T47D (cell line): ENCODE data around the gene NCL.

Source experiments
- DNase-seq, 2 experiments: peaks; one replicate each; pipeline versions ENCODE4 v3.0.0 to v3.0.0-alpha.2; 2011 to 2012; ENCODE audit warnings: low read depth in 1 of 2, low spot score in 1 of 2
- JUND ChIP-seq: IDR thresholded peaks from 2 replicates; pipeline ENCODE4 v1.6.1; 2012; ENCODE audit warnings: low read depth
- in situ Hi-C: cut with HindIII; loops from 2 replicates; pipeline ENCODE4 v1.10.0; 2016; ENCODE audit warnings: low sequenced_read_pairs, low pct_unique_long_range_greater_than_20kb

Gene NCL

GRCh38 chr2:231482806-231483391, 18.6 kb upstream of the NCL start:
- in situ Hi-C loops, result no loop called here
- DNase-seq, result peak; percentile 73 to 74
- TF ChIP-seq JUND, result no peak

GRCh38 chr2:231480781-231481180, 16.5 kb upstream of the NCL start:
- in situ Hi-C loops, result no loop called here
- no peak for TF ChIP-seq JUND

DNA sequence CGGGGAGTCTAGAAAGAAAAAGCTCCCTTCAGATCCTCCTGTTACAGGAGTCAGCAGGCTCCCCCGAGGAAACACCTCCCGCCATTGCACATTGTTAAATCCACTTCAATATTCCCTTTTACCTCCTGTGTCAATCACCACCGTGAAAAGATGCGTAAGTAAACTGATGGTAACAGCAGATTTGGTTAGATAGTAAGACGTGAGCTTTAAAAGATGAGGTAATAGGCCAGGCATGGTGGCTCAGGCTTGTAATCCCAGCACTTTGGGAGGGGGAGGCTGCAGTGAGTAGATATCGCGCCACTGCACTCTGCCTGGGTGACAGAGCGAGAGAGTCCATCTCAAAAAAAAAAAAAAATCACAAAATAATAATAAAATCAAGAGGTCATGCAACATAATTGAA, 15.2 kb upstream of the NCL start:
- no peak for TF ChIP-seq JUND
- in situ Hi-C loops, result no loop called here
- no peak for DNase-seq

More at GRCh38 chr2:231480781-231481180, 16.5 kb upstream of the NCL start:
- no peak for DNase-seq

DNA sequence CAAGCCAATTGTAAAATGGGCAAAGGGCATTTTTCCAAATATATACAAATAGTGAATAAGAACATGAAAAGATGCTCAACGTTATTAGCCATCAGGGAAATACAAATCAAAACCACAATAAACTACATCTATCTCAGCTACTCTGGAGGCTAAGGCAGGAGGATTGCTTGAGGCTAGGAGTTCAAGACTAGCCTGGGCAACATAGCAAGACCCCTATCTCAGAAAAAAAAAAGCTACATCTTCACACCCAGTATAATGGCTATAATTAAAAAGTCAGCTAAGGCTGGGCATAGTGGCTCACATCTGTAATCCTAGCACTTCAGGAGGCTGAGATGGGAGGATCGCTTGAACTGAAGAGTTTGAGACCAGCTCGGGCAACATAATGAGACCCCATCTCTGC, 12.6 kb upstream of the NCL start:
- no peak for DNase-seq
- in situ Hi-C loops, result no loop called here

DNA sequence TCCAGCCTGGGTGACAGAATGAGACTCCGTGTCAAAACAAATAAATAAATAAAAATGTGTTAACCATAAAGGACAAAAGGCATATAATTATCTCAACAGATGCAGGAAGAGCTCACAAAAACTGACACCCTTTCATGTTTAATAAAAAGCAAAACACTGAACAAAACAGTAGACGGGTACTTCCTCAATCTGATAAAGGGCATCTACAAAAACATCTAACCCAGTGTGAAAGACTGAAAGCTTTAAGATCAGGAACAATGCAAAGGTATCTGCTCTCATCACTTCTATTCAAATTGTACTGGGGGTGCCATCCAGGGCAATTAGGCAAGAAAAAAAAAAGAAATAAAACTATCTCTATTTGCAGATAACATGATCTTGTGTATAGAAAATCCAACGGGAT, 11.7 kb upstream of the NCL start:
- TF ChIP-seq JUND, result no peak
- in situ Hi-C loops, result no loop called here
- DNase-seq, result no peak

More for the DNA sequence above, 12.6 kb upstream of the NCL start:
- TF ChIP-seq JUND, result no peak

GRCh38 chr2:231472816-231473215, 8.5 kb upstream of the NCL start:
- no peak for DNase-seq
- TF ChIP-seq JUND, result no peak
- in situ Hi-C loops, result no loop called here

DNA sequence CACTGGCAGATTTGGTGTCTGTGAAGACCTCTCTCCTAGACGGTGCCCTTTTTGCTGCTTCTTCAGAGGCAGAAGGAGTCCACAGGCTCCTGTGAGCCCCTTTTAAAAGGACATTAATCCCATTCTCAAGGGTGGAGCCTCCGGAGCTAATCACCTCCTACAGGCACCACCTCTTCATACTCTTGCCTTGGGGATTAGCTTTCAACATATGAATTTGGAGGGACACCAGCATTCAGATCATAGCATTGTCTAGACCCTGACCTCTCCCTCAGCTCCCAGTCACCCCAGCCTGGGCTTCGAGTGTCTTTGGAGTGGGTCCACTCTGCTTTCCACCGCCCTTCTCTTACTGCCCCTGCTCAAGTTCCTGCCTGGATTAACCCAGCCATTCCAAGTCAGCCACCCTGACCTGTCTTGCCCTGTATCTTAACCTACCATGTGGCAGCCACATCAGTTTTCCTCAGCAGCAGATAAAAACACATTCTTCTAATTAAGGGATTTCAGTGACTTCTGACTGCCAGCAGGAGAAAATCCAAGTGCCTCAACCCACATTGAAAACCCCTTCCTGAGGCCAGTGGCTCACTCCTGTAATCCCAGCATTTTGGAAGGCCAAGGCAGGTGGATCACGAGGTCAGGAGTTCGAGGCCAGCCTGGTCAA, 6.1 kb upstream of the NCL start:
- in situ Hi-C loops, result no loop called here
- DNase-seq, result no peak
- no peak for TF ChIP-seq JUND

- DNase-seq, result no peak
- in situ Hi-C loops, result no loop called here
- no peak for TF ChIP-seq JUND
Measured at GRCh38 chr2:231469583-231469950, 5.3 kb upstream of the NCL start.

GRCh38 chr2:231467613-231468530, 3.6 kb upstream of the NCL start:
- in situ Hi-C loops, result no loop called here

DNA sequence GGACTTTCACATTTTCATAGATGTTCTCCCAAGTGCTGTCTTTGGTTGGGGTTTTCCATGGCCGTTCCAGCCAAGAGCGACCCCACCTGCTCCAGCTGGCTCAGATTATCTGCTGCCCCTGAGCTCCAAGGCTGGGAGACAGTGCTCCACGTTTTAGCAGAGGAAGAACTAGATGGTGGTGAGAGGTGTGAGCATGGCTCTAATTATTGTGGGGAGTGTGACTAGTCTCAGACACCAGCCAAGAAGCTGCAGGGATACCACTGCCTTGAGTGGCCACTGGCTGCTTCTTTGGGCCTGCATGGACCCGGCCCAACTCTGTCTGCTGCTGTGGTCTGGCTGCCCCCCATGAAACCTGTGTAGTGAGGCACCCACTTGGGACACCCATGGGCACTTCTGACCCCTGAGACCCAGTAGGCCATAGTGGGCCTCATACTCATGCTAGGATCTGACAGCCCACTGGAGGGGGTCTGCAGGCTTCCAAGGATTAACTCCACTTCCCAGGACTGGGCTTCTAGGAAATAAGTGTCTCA, 2.8 kb upstream of the NCL start:
- DNase-seq, result no peak
- in situ Hi-C loops, result no loop called here
- no peak for TF ChIP-seq JUND

More at GRCh38 chr2:231467613-231468530, 3.6 kb upstream of the NCL start:
- DNase-seq, result no peak
- no peak for TF ChIP-seq JUND

DNA sequence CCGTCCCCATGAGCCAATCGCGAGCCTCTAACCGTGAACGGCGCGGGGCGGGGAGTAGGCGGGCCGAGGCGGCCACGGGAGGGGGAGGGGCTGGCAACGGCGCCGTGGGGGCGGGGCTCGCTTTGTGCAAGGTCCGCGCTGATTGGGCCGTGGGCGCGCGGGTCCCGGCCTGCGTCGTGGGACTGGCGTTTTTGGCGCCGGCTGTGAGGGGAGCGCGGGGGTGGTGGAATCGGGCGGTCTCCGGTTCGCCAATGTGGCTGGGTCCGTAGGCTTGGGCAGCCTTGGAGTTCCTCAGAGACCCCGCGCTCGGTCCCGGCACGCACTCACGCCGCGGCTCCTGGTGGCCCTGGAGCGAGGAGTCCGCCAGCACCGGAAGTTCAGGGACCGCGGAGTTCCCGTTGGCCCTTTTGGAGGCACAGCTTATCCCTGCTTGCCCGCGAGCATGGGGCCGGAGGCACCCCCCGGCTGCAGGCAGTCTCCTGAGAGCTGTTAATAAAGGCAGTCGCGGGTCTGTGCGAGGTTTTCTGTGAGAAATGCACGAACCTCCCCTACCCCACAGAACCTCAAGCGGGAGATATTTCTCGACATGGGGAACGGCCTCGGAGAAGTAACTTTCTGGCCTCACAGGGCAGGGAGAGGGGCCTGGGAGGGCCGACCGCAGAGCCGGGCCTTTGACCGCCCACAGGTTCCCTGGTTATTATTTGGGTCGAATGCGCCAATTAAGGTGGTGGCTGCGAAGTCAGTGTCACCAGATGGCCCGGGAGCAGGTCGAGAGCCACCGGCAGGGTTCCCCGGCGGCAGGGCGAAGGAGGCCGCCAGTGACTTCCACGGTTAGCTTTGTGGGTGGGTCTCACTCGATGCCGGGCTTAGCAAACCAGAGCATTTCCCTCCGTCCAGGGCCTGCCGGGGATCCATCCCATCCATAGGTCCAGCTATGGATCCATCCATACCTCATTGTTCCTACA, 574 bp upstream of the NCL start:
- TF ChIP-seq JUND, result no peak
- DNase-seq, result peak in 1 of 2 experiments; percentile 18
- in situ Hi-C loops, result no loop called here
